AG10803 (cell line): Measurements from ENCODE around the gene CD2AP.
"Not testable (repeated sequence)": the region's sequence is repeated elsewhere in the genome, so short reads cannot be mapped to it uniquely, and the experiment has no call there.

Source experiments
- DNase-seq: peaks from one replicate; pipeline ENCODE4 v3.0.0; 2010; ENCODE audit warnings: low read depth
- H3K4me3 ChIP-seq: 2 replicates; pipeline ENCODE4 v1.5.1; 2011; ENCODE audit warnings: mild to moderate bottlenecking, low read length, control low read depth
- CTCF ChIP-seq: conservative IDR thresholded peaks from 2 replicates; pipeline ENCODE4 v1.5.1; 2011; ENCODE audit warnings: mild to moderate bottlenecking, low read length, control low read depth, inconsistent platforms

The CD2AP gene

DNA sequence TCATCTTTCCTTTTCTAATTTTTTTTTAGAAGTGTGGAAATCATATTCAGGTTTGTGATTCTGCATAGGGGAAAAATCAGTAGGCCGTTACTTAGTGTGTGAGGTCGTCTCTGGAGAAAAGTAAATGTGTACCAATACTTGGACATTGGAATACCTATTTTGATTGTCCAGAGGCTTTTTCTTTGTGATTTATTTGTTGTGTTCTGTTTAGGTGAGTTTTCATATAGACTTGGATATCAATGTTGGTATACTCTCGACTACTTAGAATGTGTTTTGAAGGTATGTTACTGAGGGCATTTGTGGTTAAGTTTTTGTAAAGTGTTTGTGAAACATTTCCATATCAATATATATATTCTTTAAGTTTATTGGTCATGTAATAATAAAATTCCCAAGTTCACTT lies 2.3 kb downstream of the CD2AP start:
- DNase-seq = no peak
- peak overlapping the region; percentile 80; the same call in 1 of the 2 replicates for H3K4me3 ChIP-seq
- no peak for TF ChIP-seq CTCF

- H3K4me3 ChIP-seq = not testable (repeated sequence)
Observed at GRCh38 chr6:47481213-47481612, 3.6 kb downstream of the CD2AP start.

DNA sequence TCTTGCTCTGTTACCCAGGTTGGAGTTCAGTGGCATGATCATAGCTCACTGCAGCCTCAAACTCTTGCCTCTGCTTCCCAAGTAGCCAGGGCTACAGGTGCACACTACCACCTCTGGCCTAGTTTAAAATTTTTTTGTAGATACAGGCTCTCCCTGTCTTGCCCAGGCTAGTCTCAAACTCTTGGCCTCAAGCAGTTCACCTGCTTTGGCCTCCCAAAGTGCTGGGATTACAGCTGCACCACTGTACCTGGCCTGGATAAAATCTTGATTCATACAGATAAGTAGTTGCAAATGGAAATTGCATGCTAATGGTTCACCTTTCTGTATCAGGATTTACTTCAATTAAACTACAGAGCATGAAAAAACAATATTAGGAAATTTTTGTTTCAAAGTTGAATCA lies 4.2 kb downstream of the CD2AP start:
- no peak overlapping the region for H3K4me3 ChIP-seq
- no peak for TF ChIP-seq CTCF
- DNase-seq = no peak

More at GRCh38 chr6:47481213-47481612, 3.6 kb downstream of the CD2AP start:
- DNase-seq = not testable (repeated sequence)

DNA sequence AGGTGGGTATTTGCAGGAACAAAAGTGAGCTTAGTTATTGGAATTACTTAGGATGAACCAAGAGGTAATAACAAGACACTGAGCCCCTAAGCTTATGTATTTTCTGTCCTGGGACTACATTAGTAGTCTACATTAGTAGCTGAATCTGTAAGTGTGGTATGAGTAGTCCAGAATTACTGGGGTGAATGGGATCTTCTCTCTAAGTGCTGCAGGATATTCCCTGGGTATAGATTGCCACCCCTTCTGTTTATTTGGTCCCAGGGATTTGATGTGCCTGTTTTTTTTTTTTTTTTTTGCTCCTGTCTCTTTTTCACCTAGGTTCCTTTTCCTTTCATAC lies 5.9 kb downstream of the CD2AP start:
- no peak for DNase-seq
- TF ChIP-seq CTCF = no peak
- no peak overlapping the region for H3K4me3 ChIP-seq

DNA sequence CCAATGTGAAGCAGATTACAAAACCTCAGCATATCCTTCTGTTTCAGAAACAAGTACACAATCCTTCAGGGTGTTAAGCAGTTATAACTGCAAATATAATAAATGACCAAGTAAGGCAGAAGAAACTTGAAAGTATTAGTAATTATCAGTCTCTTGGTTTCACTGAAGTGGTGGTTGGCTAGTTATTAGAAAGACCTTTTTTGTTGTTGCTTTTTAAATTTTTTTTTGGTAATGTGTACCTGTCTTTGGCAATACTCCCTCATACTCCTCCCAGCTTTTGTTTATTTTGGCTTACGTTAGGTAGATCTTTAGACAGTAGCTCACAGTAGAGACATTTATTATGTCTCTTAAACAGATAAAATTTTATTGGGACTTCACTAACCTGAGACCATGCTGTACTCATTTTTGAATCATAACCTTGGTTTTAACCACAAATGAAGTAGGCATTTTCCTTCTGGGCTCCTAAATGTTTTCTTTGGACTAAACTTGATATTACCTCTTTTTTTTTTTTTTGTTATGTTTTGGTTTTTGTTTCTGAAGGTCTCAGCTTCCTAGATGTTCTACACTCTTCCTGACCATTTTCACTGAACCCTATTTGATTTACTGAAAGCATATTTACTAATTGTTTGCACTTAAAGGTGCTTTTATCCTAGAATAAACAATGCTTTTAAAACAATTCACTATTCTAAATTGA lies 6.4 kb downstream of the CD2AP start:
- no peak overlapping the region for H3K4me3 ChIP-seq
- peak; percentile 37 for DNase-seq
- TF ChIP-seq CTCF = no peak

DNA sequence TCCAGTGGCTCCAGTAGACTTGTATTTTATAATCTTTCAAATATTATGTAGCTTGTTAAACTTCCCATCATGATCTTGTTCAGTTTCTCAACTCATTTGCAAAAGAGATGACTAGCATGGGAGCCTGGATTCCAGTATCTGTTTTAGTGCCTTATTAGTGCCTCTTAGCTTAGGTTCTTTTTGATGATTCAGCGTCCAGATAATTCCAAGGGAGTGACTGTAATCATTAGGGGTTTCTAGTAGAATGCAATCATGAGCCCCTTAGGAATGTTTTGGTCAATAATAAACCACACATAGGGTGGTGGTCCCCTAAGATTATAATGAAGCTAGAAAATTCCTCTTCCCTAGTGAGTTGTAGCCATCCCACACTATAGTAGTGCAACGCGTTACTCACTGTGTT lies 7.0 kb downstream of the CD2AP start:
- H3K4me3 ChIP-seq = no peak overlapping the region
- TF ChIP-seq CTCF = no peak
- DNase-seq = peak; percentile 92

DNA sequence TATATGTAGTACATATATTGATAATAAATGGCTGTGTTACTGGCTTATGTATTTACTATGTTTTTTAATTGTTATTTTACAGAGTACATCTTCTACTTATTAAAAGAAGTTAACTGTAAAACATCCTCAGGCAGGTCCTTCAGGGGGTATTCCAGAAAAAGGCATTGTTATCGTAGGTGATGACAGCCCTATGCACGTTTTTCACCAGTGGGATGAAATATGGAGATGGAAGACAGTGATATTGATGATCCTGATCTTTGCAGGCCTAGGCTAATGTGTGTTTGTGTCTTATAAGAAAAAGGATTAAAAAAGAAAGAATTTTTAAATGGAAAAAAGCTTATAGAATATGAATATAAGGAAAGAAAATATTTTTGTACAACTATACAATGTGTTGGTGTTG lies 7.5 kb downstream of the CD2AP start:
- no peak for TF ChIP-seq CTCF
- DNase-seq = no peak

More for the DNA sequence above, 7.5 kb downstream of the CD2AP start:
- H3K4me3 ChIP-seq = no peak overlapping the region
